ENCODE data around the gene CENPC.
"Not testable (repeated sequence)": the region's sequence is repeated elsewhere in the genome, so short reads cannot be mapped to it uniquely, and the experiment has no call there.

Gene CENPC

DNA sequence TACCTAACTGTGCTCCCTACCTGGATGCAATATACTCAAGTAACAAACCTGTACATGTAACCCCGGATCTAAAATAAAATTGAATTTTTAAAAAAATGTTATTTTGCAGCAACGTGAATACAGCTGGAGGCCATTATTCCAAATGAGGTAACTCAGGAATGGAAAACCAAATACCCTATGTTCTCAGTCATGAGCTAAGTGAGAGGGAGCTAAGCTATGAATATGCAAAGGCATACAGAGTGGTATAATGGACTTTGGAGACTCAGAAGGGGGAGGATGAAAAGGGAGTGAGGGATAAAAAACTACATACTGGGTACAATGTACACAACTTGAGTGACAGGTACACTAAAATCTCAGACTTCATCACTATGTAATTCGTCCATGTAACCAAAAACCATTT lies 78.6 kb downstream of the CENPC start:
- DNase-seq = no peak

DNA sequence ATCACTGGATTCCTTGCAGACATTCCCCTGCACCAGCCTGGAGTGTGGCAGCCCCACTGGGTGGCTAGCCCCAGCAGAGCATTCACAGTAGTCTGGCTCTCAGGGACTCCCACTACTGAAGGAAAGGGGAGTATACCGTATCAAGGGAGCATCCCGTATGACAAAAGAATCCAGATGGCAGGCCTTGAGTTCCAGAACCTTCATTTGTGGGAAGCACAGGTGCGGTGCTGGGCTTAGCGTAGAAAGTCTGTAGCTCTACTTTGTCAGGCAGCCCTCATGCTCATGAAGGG lies 79.6 kb downstream of the CENPC start:
- no peak for DNase-seq

DNA sequence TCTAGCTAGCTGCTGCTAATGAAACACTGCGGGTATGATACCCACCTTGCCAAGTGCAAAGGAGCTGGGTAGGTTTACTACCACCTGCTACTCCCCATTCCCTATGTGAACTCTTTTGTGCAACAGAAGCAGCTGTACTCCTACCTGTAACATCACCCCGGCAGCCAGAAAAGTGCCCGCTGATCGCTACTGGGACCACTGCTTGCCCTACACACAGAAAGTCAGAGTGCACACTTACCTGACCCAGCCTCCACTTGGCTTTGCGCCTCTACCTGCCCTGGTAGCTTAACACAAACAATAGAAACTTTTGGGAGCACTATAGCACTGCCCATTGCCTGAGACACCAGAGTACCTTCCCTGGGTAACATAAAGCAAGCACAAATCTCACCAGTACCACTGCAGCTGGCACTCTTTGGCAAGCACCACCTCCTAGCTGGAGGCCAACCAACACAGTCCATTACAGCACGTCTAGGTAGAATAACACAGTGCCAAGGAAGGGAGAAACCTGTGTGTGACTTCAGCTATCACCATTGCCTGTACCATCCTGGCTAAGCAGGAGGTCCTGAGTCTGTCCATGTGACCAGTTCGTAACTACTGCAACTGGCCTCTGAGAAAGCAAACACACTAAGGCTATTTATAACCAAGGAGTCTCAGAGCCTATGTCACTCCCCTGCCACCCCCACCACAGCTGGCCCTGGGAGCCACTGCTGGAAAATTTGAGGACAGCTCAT lies 80.1 kb downstream of the CENPC start:
- no peak for DNase-seq

DNA sequence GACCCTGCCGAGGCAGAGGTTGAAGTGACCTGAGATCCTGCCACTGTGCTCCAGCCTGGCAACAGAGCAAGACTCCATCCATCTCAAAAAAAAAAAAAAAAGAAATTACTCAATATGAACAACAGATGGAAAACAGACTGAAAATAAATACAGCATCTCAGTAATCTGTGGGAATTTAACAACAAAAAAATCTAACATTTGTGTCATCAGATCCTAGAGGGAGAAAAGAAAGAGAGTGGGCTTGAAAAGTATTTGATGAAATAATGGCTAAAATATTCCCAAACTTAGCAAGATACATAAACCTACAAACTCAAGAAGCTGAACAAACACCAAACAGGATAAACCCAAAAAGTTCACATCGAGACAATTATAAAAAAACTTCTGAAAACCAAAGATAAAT lies 84.7 kb downstream of the CENPC start:
- no peak for DNase-seq

DNA sequence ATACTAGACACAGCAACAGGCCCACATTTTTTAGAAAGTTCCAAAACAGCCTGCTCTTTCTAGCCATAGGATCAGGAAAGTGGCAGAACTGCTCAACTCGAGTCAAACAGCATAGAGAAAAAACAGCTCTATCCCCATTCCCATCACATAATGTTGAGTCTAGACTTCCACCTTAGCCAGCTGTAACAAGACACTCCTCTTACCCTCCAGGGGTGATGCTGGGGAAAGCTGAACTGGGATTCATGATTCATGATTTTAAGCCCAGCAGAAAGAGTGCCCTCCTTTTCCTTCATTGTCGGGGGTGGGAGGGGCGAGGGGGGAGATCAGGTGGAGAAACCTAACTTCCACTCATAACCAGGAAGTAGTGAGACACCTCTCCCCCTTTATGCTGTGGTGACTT lies 86.1 kb downstream of the CENPC start:
- no peak for DNase-seq

DNA sequence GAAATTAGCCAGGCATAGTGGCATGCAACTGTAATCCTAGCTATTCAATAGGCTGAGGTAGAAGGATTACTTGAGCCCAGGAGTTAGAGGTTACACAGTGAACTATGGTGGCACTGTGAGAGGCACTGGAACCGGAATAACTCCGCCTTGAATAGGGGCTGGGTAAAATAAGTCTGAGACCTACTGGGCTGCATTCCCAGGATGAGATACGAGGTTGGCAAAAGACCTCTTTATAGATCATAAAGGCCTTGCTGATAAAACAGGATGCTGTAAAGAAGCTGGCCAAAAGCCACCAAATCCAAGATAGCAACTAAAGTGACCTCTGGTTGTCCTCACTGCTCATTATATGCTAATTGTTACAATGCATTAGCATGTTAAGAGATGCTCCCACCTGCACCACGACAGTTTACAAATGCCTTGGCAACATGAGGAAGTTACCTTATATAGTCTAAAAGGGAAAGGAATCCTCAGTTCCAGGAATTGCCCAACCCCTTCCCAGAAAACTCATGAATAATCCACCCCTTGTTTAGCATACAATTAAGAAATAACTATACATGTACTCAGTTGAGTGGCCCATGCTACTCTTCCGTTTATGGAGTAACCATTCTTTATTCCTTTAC lies 88.6 kb downstream of the CENPC start:
- DNase-seq = no peak

DNA sequence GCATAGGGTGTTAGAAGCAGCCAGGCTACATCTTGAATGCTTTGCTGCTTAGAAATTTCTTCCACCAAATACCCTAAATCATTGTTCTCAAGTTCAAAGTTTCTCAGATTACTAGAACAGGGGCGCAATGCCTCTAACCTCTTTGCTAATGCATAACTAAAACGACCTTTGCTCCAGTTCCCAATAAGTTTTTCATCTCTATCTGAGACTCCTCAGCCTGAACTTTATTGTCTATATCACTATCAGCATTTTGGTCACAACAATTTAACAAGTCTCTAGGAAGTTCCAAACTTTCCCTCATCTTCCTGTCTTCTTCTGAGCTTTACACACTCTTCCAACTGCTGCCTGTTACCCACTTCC lies 92.5 kb downstream of the CENPC start:
- not testable (repeated sequence) for DNase-seq

DNA sequence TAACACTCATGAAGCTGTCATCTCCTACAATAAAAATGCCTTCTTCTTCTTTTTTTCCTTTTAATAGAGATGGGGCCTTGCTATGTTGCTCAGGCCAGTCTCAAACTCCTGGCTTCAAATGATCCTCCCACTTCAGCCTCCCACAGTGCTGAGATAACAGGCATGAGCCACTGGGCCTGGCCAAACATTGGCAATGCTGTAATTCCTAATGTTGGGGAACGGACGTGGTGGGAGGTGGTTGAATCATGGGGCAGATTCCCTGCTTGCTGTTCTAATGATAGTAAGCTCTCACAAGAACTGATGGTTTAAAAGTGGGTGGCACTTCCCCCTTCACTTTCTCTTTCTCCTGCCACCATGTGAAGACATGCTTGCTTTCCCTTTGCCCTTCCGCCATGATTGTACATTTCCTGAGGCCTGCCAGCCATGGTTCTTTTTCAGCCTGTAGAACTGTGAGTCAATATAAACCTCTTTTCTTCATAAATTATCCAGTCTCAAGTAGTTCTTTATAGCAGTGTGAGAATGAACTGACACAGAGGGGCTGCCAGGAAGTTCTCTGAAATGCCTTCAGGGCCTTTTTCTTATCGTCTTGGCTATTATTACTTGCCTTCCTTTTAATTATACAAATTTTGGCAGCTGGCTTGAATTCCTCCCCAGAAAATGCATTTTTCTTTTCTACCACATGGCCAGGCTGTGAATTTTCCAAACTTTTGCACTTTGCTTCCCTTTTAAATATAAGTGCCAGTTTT lies 93.0 kb downstream of the CENPC start:
- DNase-seq = no peak

DNA sequence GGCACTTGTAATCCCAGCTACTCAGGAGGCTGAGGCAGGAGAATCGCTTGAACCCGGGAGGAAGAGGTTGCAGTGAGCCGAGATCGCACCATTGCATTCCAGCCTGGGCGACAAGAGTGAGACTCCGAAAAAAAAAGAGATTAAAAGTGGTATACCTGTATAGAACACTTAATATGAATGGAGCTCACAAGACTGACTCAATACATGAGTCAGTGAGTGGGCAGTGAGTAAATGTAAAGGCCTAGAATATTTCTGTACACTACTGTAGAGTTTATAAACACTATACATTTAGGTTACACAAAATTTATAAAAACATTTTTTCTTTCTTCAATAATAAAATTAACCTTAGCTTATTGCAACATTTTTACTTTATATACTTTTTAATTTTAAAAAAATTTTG lies 93.8 kb downstream of the CENPC start:
- DNase-seq = no peak

DNA sequence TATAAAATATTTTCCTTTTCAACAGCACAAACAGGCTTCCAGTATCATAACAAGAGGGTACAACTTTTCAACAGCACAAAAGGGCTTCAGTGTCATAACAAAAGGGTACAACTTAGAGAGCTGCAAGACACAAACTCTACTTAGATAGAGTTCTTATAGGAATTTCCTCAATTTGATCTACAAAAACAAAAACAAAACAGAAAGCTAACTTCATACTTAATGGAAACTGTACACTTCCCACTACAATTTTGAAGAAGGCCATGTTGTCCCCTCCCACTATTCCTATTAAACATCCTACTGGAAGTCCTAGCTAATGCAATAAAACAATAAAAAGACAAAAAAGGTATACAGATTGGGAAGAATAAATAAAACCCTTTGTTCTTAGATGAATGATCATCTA lies 96.7 kb downstream of the CENPC start:
- DNase-seq = no peak

DNA sequence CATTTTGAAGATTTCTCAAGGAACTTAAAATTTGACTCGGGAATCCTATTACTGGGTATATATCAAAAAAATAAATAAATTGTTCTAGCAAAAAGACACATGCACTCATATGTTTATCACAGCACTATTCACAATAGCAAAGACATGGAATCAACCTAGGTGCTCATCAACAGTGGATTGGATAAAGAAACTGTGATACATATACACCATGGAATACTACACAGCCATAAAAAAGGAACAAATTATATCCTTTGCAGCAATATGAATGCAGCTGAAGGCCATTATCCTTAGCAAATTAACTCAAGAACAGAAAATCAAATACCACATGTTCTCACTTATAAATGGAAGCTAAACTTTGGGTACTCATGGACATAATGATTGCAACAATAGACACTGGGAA lies 97.4 kb downstream of the CENPC start:
- no peak for DNase-seq

DNA sequence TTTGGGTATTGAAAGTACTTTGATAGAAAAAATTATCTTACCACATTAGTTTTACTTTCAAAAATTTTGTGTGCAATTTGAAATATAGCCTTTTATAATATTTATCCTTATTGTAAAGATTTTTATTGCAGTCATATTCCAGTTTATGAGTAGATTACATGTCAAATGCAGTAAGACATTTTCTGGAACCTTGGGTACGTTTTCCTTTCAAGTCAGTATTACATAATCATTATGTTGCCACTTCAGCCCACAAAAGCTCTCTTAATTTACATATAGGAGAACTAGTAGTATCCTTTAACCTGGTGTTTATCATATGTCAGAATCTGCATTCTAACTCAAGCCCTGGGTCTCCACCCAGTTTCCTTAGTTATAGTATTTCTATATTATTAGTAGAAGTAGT lies 98.5 kb downstream of the CENPC start:
- no peak for DNase-seq

DNA sequence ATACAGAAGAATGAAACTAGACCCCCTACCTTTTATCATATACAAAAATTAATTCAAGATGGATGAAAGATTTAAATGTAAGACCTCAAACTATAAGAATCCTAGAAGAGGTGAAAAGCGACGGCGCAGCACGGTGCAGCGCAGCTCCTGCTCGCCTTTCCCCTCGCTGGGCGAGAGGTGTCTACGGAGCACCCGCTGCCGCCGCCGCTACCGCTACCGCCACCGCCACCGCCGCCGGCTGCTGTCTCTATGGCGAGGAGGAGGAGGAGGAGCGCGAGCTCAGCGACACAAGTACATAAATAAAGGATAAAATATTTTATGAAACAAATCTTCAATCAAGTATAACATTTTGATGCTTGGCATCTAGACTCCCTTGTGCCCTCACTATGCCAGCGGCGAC lies 99.4 kb downstream of the CENPC start:
- not testable (repeated sequence) for DNase-seq

DNA sequence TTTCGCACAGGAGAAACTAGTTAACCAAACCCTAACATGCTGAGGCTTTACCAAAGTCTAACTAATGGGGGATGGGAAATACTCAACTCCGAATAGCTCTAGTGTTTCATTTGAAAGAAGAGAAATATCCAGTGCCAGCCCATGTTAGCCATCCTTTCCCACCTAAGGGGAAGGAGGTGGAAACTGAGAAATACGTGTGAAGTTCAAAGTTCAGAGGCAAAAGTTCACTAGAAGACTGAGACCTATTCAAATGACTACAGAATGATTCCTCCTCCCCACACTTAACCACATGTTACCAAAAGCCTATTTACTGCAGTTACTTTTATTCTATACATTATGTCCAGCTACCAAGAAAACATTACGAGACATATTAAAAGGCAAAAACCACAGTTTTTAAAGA lies 106.3 kb downstream of the CENPC start:
- DNase-seq = no peak

DNA sequence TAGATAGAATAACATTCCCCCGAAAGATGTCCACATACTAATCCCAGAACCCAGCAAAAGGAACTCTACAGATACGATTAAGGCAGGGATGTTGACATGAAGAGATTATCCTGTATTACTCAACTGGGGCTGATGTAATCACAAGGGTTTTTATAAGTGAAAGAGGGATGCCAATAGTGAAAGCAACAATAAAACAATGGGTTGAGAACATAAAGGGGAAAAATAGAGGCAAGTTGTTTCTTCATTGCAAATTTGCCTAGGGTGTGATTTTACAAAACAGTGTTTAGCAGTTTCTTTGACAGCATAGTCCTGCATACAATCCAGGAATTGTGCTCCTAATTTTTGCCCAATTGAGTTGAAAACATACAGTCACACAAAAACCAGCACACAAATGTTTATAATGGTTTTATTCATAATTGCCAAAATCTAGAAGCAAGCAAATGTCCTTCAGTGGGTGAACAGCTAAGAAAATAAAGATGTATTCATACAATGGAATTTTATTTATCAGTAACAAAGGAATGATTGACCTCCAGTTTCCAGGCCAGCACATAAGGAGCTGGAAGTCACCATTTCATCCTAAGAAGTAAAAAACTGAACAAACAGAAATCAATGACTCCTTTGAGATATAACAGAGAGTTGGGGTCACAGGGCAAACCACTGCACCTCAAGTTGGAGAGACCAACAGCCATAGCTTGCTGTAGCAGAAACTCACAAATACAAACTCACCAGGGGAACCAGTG lies 107.2 kb downstream of the CENPC start:
- no peak for DNase-seq

DNA sequence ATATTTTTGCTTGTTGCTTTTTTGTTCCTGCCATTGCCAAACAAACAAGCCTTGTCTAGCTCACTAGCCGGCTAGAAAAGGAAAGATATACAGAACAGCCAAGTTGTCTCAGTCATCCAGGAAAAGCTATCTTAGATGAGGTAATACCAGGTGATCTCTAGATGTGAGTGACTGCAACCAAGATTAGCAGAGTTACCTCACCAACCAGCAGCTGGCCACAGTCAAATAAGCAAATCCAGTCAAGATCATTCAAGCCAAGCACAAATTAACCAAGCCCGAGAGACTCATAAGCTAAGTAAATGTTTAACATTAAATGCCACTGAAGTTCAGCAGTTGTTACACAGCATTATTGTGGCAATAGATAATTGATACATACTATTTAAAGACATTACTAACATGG lies 108.6 kb downstream of the CENPC start:
- no peak for DNase-seq

DNA sequence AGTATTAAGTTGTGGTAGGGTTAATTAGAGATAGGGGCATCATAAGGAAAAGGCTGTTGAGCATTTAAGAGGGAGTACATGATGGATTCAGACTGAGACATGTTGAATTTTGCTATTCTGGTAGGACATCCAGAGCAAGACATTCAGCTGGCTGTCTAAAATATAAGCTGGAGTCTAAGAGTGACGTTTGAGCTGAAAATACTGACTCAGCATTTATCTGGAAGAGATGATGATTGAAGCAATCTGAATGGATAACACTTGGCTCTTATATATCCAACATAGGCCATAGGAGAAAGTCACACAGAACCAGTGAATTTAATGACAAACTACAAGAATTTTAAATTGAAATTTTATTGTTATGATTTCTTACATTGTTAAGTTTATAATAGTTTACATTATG lies 114.3 kb downstream of the CENPC start:
- DNase-seq = no peak

DNA sequence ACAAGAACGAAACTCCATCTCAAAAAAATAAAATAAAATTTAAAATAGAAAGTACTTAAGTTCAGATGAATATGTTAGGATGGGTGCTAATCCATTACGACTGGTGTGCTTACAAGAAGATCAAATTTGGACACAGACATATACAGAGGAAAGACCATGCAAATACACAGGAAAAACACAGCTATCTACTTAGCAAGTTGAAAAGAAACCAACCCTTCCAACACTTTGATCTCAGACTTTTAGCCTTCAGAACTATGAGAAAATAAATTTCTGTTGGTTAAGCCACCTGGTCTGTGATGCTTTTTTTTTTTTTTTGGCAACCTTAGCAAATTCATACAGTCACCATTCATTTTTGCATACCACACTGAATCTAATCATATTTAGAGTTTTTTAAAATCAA lies 116.5 kb downstream of the CENPC start:
- DNase-seq = no peak
